GM19023 (cell line): ENCODE data around the gene SRSF3.
A peak's percentile ranks its signal among the peaks of the same experiment; 100 is the strongest.
"Not testable (repeated sequence)": the region's sequence is repeated elsewhere in the genome, so short reads cannot be mapped to it uniquely, and the experiment has no call there.

ENCODE experiments used
- ATAC-seq: cut with Tn5 transposase; IDR thresholded peaks from one replicate; pipeline ENCODE4 v1.9.1; 2021; ENCODE audit warnings: mild to moderate bottlenecking, moderate library complexity; ENCODE audit not compliant: unreplicated experiment

SRSF3 gene

GRCh38 chr6:36594029-36594815 lies at the start of gene SRSF3:
TSS of gene SRSF3 (plus strand) at chr6:36594362. CDS start at chr6:36596763, 2,401 bp downstream.
- peak; percentile 89 for ATAC-seq

GRCh38 chr6:36545767-36546307 lies 48.3 kb upstream of the SRSF3 start:
- no peak for ATAC-seq

- ATAC-seq, result no peak
Observed at GRCh38 chr6:36546308-36546919, 47.7 kb upstream of the SRSF3 start.

GRCh38 chr6:36546920-36547645 lies 47.1 kb upstream of the SRSF3 start, which contains the start of gene STK38:
TSS of gene STK38 (minus strand) at chr6:36547479. CDS start at chr6:36540202, 7,277 bp downstream.
- ATAC-seq, result peak; percentile 84

GRCh38 chr6:36547646-36548400 lies 46.3 kb upstream of the SRSF3 start:
- ATAC-seq, result no peak

- ATAC-seq, result no peak
Observed at GRCh38 chr6:36548401-36548743, 45.8 kb upstream of the SRSF3 start.

DNA sequence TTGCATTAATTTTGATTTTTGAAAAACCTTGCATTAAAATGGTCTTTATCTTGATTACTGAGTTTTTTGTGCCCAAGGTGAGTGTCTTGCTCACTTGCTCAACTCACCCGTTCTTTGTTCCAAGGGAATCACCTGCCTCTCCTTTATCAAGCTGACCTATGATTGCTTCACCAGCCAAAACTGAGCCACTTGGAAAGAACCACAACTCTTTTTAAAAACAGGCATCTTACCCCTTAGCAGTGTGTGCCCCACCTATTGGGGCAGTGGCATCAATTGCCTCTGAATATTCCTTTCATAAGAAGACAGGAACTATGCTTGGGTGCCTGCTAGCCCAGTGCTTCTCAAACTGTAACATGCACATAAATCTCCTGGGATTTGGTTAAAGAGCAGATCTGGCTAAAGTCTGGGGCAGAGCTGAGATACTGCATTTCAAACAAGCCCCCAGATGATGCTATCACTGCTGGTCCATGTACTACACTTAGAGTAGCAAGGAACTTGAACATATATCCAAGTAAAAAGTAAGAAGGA lies 43.6 kb upstream of the SRSF3 start:
- no peak for ATAC-seq

GRCh38 chr6:36555750-36556252 lies 38.4 kb upstream of the SRSF3 start:
- ATAC-seq, result no peak

- no peak for ATAC-seq
Observed at GRCh38 chr6:36556281-36556680, 37.9 kb upstream of the SRSF3 start.

GRCh38 chr6:36559011-36559793 lies 35.0 kb upstream of the SRSF3 start:
- no peak for ATAC-seq

DNA sequence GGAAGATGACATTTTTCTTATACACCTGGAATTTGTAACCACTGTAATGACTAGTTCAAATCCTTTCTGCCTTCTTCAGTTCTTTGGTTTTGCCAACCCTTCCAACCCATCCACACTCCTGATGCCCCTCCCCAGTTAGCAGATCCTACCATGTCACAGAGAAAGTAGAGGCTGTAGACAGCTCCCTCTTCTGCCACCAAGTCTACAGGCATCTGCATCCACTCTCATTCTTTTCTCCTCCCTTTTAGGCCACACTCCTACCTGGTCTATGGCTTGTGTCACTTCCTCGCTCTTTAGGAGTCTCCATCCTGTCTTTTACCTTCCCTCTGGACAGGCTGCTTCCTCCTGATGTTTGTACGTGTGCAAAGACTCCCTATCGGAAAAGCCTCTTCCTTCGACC lies 33.3 kb upstream of the SRSF3 start:
- no peak for ATAC-seq

- ATAC-seq, result no peak
Observed at GRCh38 chr6:36563237-36563927, 30.8 kb upstream of the SRSF3 start.

GRCh38 chr6:36563928-36564284 lies 30.3 kb upstream of the SRSF3 start:
- ATAC-seq, result no peak

GRCh38 chr6:36566418-36566905 lies 27.7 kb upstream of the SRSF3 start:
- no peak for ATAC-seq

GRCh38 chr6:36570264-36570663 lies 23.9 kb upstream of the SRSF3 start:
- no peak for ATAC-seq

GRCh38 chr6:36571122-36572043 lies 22.8 kb upstream of the SRSF3 start:
- no peak for ATAC-seq

DNA sequence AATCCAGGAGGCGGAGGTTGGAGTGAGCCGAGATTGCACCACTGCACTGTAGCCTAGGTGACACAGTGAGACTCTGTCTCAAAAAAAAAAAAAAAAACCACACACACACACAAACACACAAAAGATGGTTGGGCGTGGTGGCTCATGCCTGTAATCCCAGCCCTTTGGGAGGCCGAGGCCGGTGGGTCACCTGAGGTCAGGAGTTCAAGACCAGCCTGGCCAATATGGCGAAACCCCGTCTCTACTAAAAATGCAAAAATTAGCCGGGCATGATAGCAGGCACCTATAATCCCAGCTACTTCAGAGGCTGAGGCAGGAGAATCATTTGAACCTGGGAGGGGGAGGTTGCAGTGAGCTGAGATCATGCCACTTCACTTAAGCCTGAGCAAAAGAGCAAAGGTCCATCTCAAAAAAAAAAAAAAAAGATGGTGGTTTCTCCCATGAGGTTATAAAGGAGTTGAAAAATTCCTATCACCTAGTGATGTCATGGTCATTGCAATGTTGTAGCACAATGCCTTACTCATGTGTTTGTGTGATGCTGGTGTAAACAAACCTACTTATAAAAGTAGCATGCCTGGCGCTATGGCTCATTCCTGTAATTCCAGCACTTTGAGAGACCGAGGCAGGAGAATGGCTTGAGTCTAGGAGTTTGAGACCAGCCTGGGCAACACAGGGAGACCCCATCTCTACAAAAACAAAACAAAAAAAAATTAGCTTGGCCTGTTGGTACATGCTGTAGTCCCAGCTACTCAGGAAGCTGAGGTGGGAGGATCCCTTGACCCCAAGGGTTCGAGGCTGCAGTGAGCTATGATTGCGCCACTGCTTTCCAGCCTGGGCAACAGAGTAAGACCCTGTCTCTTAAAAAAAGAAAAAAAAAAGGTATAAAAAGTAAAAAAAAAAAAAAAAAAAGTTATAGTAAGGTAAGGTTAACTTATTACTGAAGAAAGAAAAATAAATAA lies 21.5 kb upstream of the SRSF3 start:
- ATAC-seq, result not testable (repeated sequence)
